DMS114 treated with DMSO at 0.1 percent for 48 hours (cell line): ENCODE results near the gene TRAPPC4.
"Not testable (repeated sequence)": the region's sequence is repeated elsewhere in the genome, so short reads cannot be mapped to it uniquely, and the experiment has no call there.

Source experiments
- DNase-seq: peaks from one replicate; lab custom pipeline; 2025; ENCODE audit not compliant: unreplicated experiment; lab: John Stamatoyannopoulos, UW

Gene TRAPPC4, protein sequence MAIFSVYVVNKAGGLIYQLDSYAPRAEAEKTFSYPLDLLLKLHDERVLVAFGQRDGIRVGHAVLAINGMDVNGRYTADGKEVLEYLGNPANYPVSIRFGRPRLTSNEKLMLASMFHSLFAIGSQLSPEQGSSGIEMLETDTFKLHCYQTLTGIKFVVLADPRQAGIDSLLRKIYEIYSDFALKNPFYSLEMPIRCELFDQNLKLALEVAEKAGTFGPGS

DNA sequence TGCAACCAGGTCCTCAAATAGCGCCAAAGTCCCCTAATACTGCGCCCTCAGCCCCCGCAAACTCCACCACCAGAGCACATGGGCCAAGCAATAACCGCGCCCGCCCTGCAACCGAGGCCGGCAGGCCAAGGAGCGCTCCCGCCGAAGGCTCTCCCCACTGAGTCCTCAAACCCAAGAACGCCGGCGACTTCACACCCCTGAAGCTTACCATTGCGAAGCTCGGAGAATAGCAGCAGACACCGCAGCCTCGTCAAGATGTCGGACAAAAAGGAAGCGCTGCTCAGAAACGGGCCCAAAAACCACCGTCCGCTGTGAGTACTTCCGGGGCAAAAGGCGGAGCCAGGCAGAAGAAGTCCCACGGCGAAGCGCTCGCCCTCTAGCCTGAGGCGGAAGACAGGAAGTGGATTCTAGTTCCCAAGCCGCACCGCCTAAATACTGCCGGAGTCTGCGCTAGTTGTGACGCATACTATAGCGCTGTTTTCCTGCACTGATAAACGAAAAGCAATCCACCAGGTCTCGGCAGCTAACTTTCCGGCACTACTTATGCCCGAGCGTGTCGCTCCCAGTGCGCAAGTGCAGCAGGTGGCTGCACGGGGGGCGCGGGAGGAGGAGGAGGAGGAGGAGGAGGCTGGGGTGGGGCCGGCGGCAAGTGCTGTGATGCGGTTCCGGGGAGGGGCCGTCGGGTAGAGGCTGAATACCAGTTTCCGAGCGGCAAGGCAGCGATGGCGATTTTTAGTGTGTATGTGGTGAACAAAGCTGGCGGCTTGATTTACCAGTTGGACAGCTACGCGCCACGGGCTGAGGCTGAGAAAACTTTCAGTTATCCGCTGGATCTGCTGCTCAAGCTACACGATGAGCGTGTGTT, at the start of gene TRAPPC4, which contains the start of gene RPS25:
TSS of gene TRAPPC4 (plus strand) at position 693 of the 865 bp plus-strand sequence. CDS start at position 723, 30 bp downstream.
TSS of gene RPS25 (minus strand) at position 270 of the 865 bp plus-strand sequence. CDS start at position 211, 59 bp downstream.
- peak; percentile 85 for DNase-seq

DNA sequence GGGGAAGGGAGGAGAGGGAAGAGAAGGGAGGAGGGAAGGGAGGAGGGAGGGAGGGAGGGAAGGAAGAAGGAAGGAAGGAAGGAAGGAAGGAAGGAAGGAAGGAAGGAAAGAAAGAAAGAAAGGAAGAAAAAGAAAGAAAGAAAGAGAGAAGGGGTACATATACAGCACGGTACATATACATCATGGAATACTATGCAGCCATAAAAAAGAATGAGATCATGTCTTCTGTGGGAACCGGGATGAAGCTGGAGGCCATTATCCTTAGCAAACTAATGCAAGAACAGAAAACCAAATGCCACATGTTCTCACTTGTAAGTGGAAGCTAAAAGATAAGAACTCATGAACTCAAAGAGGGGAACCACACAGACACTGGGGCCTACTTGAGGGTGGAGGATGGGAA, 49.1 kb upstream of the TRAPPC4 start:
- DNase-seq, result not testable (repeated sequence)

DNA sequence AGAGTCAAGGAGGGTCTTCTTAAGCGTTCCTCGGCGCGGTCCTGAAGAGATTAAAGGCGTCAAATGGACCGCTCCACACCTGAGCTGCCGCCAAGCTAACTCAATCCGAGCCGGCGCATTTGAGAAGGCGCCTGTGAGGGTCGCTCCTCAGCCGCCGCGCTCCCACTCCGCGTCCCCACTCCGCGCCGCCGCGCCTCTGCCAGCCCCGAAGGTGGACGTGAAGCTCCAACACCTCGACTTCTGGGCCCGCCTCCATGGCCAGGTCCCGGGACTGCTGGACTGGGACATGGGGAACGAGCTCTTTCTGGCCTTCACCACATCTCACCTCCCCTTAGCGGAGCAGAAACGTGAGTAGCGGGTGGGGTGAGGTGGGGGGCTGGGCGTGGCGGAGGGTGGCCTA, 46.9 kb upstream of the TRAPPC4 start, which contains the start of gene FOXR1:
TSS of gene FOXR1 (plus strand) at position 116 of the 400 bp plus-strand sequence. CDS start at position 287, 171 bp downstream.
- no peak for DNase-seq

DNA sequence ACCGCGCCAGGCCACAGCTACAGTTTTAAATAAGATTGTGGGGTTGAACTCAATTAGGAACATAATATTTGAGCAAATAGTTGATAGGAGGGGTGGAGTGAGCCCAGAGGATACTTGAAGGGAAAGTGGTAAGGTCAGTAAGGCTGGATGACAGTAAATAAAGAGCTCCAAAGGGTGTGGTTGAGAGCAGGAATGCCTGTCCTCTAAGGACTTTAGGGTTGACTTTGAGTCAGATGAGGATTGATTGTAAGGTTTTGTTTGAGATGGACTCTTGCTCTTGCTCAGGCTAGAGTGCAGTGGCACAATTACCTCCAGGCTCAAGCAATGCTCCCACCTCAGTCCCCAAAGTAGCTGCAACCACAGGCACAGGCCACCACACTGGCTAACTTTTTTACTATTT, 44.6 kb upstream of the TRAPPC4 start:
- no peak for DNase-seq

DNA sequence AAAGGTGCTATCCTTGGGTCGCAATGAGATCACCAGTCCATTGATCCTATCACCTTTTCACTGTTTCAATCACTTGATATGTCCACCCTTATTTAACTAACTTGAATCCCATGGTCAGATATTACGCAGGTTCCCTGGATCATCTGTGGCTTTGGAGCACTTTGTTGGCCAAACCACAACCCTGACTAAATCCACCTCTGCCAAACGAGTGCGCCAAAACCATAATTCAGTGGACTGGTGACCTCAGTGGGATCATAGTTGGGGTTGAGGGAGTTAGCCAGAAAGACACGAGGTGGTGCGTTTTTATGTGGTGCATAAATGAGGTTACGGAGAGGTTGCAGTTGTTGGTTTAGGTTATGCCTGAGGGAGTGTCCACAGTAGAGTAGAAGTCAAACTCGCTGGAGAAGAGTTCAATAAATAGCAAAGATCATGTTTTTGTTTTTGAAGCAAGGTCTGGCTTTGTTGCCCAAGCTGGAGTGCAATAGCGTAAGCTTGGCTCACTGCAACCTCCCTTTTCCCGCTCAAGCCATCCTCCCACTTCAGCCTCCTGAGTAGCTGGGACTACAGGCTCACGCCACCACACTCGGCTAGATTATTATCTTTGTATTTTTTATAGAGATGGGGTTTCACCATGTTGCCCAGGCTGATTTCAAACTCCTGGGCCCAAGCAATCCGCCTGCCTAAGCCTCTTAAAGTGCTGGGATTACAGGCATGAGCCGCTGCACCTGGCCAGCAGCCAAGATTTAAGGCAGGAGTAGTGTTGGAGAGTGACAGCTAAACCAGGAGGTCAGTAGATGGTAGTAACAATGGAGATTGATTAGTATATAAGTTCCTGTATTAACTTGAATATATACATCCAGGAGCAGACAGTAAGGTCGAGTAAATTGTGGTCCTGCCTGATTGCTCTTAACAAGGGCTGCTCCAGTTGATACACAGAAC, 42.5 kb upstream of the TRAPPC4 start:
- DNase-seq, result no peak

DNA sequence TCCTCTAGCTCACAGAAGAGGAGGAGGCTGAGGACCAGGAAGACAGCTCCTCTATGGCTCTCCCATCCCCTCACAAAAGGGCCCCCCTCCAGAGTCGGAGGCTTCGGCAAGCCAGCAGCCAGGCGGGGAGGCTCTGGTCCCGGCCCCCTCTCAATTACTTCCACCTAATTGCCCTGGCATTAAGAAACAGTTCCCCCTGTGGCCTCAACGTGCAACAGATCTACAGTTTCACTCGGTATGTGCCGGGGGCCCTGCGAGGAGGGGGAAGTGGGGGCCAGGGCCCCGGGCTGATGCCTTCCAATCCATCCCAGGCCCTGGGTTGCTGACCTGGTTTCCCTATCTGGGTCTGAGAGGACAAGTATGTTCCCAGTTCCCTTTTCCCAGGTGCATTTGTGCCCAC, 39.1 kb upstream of the TRAPPC4 start:
- DNase-seq, result no peak

DNA sequence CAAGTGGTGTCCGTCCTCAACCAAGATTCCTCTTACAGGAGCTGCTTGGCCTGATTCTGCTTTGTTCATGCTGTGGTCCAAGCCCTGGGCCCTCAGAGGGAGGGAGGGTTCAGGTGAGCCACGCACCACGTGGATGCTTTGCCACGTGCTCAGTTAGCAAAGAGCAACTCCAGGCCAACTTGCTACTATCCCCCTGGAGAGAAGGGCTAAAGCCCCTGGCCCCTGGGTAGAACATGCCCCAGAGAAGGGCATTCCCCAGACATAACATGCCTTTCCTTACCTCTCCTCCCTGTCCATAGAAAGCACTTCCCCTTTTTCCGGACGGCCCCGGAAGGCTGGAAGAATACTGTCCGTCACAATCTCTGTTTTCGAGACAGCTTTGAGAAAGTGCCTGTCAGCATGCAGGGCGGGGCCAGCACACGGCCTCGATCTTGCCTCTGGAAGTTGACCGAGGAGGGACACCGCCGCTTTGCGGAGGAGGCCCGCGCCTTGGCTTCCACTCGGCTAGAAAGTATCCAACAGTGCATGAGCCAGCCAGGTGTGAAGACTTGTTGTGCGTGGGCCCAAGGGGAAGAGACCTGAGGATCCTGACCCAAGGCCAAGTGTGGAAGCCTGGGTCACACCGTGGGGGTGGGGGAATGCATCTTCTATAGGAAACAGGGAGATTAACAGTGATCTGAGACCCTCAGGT, 38.2 kb upstream of the TRAPPC4 start:
- no peak for DNase-seq

DNA sequence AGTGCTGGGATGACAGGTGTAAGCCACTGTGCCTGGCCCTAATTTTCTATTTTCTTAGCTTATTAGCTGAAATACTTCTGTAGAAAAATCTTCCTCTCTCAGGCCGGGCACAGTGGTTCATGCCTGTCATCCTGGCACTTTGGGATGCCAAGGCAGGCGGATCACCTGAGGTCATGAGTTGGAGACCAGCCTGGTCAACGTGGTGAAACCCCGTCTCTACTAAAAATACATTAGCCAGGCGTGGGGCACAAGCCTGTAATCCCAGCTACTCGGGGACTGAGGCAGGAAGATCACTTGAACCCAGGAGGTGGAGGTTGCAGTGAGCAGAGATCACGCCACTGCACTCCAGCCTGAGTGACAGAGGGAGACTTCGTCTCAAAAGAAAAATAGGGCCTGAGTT, 34.2 kb upstream of the TRAPPC4 start:
- DNase-seq, result not testable (repeated sequence)

DNA sequence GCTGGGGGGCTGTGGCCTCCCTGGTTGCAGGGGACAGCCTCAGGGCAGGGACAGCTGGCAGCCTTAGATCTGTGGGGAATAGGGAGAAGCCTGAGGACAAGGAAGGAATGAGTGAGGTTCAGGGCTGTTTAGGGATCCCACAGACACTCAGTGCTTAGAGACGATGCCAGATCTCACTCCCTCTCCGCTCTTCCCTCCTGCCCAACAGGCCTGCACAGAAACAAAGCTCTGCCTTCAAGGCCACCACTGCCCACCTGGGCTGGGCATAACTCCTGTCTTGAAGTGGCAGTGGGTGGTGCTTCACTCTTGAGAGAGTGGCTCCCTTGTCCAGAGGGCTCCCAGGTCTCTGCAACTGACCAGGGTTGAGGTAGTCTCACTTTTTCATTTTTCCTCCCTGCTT, 33.7 kb upstream of the TRAPPC4 start:
- no peak for DNase-seq

DNA sequence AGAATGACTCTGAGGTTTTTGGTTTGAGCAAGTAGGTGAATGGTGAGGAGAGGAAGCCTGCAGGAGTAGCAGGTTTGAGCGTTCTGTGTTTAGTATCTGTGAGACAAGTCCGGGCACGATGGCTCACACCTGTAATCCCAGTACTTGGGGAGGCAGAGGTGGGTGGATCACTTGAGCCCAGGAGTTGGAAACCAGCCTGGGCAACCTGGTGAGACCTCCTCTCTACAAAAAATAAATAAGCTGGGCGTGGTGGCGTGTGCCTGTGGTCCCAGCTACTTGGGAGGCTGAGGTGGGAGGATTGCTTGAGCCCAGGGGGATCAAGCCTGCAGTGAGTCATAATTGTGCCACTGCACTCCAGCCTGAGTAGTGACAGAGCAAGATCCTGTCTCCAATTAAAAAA, 30.3 kb upstream of the TRAPPC4 start:
- no peak for DNase-seq

DNA sequence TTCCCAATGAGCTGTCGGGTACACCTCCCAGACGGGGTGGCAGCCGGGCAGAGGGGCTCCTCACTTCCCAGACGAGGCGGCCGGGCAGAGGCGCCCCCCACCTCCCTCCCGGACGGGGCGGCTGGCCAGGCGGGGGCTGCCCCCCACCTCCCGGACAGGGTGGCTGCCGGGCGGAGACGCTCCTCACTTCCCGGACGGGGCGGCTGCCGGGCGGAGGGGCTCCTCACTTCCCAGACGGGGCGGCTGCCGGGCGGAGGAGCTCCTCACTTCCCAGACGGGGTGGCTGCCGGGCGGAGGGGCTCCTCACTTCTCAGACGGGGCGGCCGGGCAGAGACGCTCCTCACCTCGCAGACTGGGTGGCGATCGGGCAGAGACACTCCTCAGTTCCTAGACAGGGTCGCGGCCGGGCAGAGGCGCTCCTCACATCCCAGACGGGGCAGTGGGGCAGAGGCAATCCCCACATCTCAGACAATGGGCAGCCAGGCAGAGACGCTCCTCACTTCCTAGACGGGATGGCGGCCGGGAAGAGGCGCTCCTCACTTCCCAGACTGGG, 27.0 kb upstream of the TRAPPC4 start:
- DNase-seq, result not testable (repeated sequence)

DNA sequence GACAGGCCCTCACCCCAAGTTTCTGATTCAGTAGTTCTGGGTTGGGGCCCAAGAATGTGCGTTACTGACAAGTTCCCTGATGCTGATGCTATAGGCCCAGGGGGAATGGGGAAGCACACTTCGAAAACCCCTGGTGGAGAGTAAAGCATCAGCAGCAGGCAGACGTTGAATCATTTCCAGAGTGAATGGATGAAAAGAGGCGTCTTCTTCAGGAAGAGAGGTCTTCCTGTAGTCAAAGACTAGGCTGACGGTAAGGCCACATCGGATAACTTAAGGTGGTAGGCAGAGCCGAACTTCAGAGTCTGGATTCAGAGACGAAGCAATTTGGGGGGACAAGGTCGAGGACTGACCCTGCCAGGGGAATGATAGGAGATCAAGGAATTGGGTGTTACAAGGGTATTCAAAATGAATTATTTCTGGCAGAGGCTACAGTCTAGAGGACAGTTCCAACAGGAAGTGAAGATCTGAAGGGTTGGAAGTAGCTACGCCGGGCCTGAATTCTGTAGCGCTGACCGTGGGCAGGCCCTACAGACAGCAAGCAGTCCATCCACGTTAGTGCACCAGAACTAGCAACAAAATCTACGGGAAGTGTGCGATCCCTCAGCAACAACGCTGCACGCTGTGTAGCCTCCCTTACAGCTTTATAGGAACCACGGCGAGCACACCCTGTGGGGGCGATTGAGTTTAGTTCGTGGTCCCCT, 21.5 kb upstream of the TRAPPC4 start:
- peak; percentile 22 for DNase-seq

DNA sequence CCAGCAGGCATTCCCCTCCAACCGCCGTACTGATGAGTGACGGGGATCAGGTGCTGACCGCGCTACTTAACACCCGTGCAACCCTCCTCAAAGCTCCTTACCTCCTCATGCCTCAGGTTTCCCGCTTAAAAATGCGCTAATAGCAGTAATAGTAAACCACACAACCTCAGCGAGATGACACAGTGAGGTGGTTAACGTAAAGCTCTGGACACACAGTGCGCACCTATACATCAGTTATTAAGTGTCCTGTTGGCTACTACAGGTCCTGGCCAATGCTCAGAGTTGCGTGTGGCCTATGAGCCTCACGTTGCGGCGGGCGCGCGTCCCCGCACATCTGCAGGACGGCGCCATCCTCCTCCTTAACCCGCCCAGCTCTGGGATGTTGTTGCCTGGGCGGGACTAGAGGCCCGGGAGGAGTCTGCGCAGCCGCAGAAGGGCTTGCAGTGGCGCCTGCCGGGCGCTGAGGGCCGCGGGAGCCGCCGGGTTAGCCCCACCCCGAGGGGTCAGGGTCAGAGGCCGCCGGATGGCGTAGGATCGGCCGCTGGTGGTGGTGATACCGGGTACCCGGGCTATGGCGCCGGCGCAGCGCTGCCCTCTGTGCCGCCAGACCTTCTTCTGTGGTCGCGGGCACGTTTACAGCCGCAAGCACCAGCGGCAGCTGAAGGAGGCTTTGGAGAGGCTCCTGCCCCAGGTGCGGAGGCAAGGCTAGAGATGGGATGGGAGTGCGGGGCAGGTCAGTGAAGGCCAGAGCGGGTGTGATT, 20.8 kb upstream of the TRAPPC4 start, which contains the start of gene CENATAC:
TSS of gene CENATAC (plus strand) at position 512 of the 761 bp plus-strand sequence. CDS start at position 572, 60 bp downstream.
- DNase-seq, result peak; percentile 74

DNA sequence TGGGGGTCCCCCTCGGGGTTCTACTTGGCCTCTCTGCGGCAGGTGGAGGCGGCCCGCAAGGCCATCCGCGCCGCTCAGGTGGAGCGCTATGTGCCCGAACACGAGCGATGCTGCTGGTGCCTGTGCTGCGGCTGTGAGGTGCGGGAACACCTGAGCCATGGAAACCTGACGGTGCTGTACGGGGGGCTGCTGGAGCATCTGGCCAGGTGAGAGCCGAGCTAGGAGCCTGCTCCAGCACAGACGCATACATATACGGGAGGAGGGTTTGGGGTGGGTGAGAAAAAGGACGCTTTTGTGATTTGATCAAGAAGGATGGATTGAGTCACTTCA, 20.2 kb upstream of the TRAPPC4 start:
- no peak for DNase-seq

DNA sequence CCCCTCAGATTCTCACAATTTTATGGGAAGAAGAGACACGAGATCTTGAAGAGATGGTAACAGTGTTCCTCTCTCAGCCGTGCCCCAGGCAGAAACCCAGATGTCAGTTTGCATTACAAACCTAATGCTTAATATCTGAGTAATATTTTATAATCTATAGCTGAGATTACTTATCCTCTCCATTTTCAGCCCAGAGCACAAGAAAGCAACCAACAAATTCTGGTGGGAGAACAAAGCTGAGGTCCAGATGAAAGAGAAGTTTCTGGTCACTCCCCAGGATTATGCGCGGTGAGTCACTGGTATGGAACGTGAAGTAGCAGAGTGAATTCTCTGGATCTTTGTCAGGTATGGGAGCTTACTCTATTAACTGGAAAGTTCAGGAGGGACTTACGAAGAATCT, 19.7 kb upstream of the TRAPPC4 start:
- peak; percentile 16 for DNase-seq

DNA sequence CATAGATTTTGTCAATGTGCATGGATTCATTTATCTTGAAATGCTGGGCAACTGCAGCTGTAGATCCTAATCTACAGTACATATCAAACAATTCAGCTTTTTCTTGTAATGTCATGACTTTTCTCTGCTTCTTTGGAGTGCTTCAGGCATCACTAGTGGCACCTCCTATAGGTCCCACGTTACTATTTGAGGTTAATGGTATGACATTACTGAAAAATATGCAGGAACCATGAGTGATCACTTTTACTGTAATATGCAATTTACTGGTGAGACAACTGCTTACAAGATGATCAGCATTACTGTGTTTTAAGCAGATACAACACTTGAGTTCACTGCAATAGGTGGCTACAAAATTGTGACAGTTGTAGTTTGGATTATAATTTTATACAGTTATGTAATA, 17.7 kb upstream of the TRAPPC4 start:
- DNase-seq, result no peak

DNA sequence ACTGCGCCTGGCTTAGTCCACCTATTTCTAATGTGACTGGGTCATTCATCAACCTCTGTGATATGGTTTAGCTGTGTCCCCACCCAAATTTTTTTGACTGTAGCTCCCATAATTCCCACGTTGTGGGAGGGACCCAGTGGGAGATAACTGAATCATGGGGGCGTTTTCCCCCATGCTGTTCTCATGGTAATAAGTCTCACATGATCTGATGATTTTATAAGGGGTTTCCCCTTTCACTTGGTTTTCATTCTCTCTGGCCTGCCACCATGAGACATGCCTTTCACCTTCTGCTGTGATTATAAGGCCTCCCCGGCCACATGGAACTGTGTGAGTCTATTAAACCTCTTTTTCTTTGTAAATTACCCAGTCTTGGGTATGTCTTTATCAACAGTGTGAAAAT, 11.9 kb upstream of the TRAPPC4 start:
- DNase-seq, result no peak

DNA sequence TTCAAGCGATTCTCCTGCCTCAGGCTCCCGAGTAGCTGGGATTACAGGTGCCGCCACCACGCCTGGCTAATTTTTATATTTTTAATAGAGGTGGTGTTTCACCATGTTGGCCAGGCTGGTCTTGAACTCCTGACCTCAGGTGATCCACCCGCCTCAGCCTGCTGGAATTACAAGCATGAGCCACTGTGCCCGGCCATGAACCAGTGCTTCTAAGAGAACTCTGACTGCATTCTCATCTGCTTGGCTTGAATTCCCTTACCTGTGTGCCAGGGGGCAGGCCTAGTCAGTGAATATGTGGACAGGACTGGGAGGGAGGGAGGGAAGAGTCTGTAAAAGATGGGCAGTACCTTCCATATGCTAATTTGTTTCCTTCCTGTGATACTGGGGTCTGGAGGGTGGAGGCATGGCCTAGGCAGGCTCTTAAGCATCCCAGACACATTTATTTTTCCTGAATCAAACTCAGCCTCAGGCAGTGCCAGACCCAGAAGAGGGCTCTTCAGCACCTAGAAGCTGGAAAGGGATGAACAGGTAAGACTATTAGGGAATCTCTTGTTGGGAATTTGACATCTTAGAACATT, 7.0 kb upstream of the TRAPPC4 start:
- DNase-seq, result no peak
